Esophagus (tissue), 2 donors: ENCODE data around the gene BEAN1. TPM values are rescaled to one million over a fixed set of nuclear protein-coding genes. Genes with fewer than 3 reads are reported as not detected.
A peak's percentile ranks its signal among the peaks of the same experiment; 100 is the strongest.

ENCODE experiments used
- H3K27ac ChIP-seq, 2 donors: one replicate each; pipeline ENCODE4 v1.5.1; 2013; ENCODE audit warnings: low read depth in 2 of 2, mild to moderate bottlenecking in 2 of 2, inconsistent platforms in 1 of 2, low read length in 1 of 2, moderate library complexity in 1 of 2
- H3K27me3 ChIP-seq, 2 donors: one replicate each; pipeline ENCODE4 v1.6.1; 2013; ENCODE audit warnings: low read length in 2 of 2, control low read depth in 1 of 2, mild to moderate bottlenecking in 1 of 2; ENCODE audit not compliant: insufficient read depth in 2 of 2, control insufficient read depth in 1 of 2
- H3K36me3 ChIP-seq, 2 donors: one replicate each; pipeline ENCODE4 v1.6.1; 2013; ENCODE audit warnings: low read length in 1 of 2; ENCODE audit not compliant: control insufficient read depth in 2 of 2, insufficient read depth in 2 of 2
- H3K4me1 ChIP-seq, 2 donors: one replicate each; pipeline ENCODE4 v1.6.1; 2013; ENCODE audit warnings: low read length in 1 of 2; ENCODE audit not compliant: control insufficient read depth in 2 of 2, insufficient read depth in 2 of 2
- H3K4me3 ChIP-seq, 2 donors: one replicate each; pipeline ENCODE4 v1.5.1; 2013; ENCODE audit warnings: low read length in 2 of 2, mild to moderate bottlenecking in 2 of 2, low read depth in 1 of 2, moderate library complexity in 1 of 2
- H3K9me3 ChIP-seq, 2 donors: one replicate each; pipeline ENCODE4 v1.6.1; 2013; ENCODE audit warnings: mild to moderate bottlenecking in 2 of 2, low read depth in 1 of 2, low read length in 1 of 2, moderate library complexity in 1 of 2; ENCODE audit not compliant: control insufficient read depth in 2 of 2, insufficient read depth in 1 of 2
- WGBS, 2 donors: extraction: QIAGEN DNeasy Blood & Tissue Kit; methylation state at CpG; one replicate each; pipeline ENCODE4 v1.1.7; 2013; 5-methylcytosine and 5-hydroxymethylcytosine counted together
- polyA plus RNA-seq, 2 donors: library from polyadenylated mRNA; stranded (reverse); fragments of 200-250 nt; gene quantifications; one replicate each; pipeline ENCODE4 v1.2.3, GENCODE V29; 2013
- donor health status: healthy with polysubstance abuse.
- donor health status: Bipolar disorder and iron deficiency.

Gene BEAN1
- polyA plus RNA-seq, 2 donors = 0.40 to 0.73 TPM

- no peaks in the 10 kb centered on the region for H3K9me3 ChIP-seq
- no peaks in the 10 kb centered on the region for H3K36me3 ChIP-seq
- no peaks in the 10 kb centered on the region for H3K27me3 ChIP-seq
- peaks cover 10 to 42% of the 10 kb centered on the region in 2 donors for H3K4me1 ChIP-seq
- peak overlapping the region; percentile 97 to 99 for H3K27ac ChIP-seq
- 62 to 64% methylated on average over 12 of the region's 12 CpGs for WGBS, 2 donors
- H3K4me3 ChIP-seq = no peak overlapping the region
Observed at GRCh38 chr16:66515596-66516508, 88.8 kb downstream of the BEAN1 start.

DNA sequence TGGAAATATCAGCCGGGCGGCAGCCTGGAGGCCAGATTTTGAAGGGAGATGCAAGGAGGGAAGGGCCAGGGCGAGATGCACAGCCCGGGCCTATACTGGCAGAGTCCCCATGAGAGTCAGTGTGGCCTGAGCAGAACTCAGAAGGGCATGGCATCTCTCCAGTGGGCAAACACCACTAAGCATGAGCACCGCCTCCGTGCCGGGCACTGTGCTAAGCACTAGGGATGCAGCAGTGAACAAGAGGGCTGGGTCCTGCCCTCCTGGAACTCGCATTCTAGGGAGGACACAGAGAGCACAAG lies 89.4 kb downstream of the BEAN1 start:
- 18 to 22% methylated on average over 8 of the region's 8 CpGs for WGBS, 2 donors
- H3K27ac ChIP-seq = peak overlapping the region; percentile 97 to 99
- H3K27me3 ChIP-seq = no peaks in the 10 kb centered on the region
- H3K36me3 ChIP-seq = no peaks in the 10 kb centered on the region
- H3K4me1 ChIP-seq = peaks cover 8 to 42% of the 10 kb centered on the region in 2 donors
- no peaks in the 10 kb centered on the region for H3K9me3 ChIP-seq
- no peak overlapping the region for H3K4me3 ChIP-seq

DNA sequence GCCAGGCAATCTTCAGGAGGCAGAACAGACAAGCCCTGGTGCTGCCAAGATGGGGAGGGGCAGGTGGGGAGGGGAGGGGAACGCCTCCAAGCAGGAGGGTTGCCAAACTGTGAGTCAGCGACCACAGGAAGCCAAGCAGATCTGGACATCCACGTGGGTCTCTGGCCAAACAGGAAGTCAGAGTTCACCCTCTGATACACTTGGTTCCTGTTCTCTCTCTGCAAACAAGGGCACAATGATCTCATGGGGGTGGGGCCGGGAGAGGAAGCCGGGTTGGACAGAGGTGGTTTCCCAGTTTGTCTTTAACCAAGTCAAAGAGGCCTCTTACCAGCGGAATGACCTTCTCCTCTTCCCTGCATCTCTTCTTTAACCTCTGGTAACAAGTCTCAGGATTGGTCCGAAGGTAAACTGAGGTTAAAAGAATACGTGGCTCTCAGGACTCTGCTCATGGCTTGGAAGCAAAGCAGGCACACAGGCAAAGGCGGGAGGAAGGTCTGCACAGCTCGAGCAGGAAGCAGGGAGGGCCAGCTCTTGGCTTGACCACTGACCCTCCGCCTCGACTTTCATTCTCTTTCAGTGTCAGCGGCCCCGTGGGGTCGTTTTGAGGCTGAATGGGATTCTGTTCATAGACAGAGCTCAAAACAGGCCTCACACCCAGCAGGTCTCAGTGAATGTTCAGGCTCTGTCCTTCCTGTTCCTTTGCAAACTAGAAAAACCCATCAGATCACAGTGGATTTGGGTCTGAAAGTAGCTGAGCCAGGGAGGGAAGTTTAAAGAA lies 89.9 kb downstream of the BEAN1 start:
- WGBS, 2 donors = 20 to 23% methylated on average over 15 of the region's 15 CpGs
- no peaks in the 10 kb centered on the region for H3K36me3 ChIP-seq
- H3K27me3 ChIP-seq = no peaks in the 10 kb centered on the region
- H3K9me3 ChIP-seq = no peaks in the 10 kb centered on the region
- H3K27ac ChIP-seq = peak overlapping the region; percentile 97 to 99
- H3K4me1 ChIP-seq = peaks cover 10 to 46% of the 10 kb centered on the region in 2 donors
- no peak overlapping the region for H3K4me3 ChIP-seq

GRCh38 chr16:66517586-66518263 lies 90.6 kb downstream of the BEAN1 start:
- Histone ChIP-seq H3K4me1 (peaks cover 10 to 46% of the 10 kb centered on the region in 2 donors), H3K27ac (peak overlapping the region; percentile 97 to 99), H3K9me3 (no peaks in the 10 kb centered on the region), H3K4me3 (no peak overlapping the region), H3K36me3 (no peaks in the 10 kb centered on the region), H3K27me3 (no peaks in the 10 kb centered on the region)
- WGBS, 2 donors = 75 to 77% methylated on average over 8 of the region's 8 CpGs

DNA sequence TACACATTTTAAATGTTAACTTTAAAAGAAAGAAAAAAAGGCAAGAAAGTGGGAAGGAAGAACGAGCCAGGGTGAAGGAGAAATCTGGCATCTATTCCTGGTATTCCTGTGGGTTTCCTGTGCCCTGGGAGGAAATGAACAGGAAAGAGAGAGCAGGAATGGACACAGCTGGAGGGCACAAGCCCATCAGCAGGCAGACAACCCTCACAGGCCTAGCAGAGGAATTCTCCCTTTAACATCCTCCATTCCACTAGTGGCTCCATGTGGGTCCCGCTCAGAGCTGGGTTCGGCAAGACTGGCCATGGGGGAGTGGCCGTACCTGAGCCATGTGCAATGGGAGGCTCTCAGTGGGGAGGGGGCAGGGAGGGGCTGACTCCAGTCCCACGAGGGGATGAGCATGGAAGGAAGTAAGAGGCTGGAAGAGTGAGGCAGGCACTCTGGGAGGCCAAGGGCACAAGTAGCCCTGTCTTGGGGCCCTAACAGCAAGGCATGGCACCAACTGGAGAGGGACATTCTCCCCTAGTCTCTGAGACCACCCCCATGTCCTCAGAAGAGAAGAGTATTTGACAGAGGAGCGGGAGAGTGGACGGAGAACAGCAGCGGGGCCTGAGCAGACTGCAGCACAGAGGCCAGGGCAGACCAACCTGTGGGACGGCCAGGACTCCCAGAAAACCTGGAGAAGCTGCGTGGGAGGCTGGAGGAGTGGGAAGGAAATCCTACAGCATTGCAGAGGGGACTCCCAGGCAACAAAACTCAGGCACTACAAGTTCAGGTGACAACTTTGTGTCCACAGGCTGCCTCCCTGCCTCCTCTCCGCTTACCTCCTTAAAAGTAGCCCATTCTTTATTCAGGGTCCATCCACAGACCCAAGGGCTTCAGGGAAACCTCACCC lies 92.6 kb downstream of the BEAN1 start:
- Histone ChIP-seq H3K9me3 (no peaks in the 10 kb centered on the region), H3K27ac (peak overlapping the region; percentile 32 to 61), H3K36me3 (peaks cover 0 to 1% of the 10 kb centered on the region in 2 donors), H3K4me1 (peaks cover 10 to 46% of the 10 kb centered on the region in 2 donors), H3K27me3 (no peaks in the 10 kb centered on the region), H3K4me3 (no peak overlapping the region)
- 90 to 94% methylated on average over 11 of the region's 11 CpGs for WGBS, 2 donors

DNA sequence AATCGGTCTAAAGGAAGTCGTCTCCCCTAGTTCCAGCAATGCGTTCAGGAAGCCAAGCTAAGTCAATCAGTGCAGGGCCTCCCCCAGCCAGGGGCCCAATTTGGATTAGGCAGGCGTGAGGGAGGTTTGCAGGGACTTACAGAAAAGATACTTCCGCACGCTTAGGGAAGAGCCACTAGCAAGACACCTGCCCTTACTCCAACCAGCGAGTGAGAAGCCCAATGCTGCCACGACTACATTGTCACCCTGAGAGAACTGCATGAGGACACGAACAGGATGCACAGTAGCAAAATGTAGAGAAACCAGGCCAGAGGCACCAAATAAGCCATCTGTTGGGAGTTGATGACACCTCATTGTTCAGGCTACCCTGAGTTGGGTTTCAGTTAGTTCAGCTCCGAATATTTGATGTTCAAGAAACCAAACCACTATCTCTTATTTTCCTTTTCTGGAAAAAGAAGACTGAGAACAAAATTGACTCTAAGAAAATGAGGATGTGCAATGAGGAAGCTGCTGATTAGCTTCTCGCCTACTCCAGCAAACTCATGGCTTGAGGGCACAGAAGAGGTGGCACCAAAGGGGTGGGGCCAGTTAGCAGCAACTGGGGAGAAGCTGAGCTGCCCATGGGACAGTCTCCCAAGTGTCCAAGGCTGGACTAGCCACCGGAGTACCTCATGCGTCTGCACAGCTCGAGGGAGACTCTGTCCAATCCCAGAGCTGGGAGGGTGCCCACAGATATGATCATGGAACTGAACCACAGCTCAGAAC lies 93.5 kb downstream of the BEAN1 start:
- H3K36me3 ChIP-seq = peaks cover 3 to 4% of the 10 kb centered on the region in 2 donors
- H3K27ac ChIP-seq = peak overlapping the region; percentile 14 to 82
- no peaks in the 10 kb centered on the region for H3K9me3 ChIP-seq
- H3K4me3 ChIP-seq = no peak overlapping the region
- H3K4me1 ChIP-seq = peaks cover 10 to 41% of the 10 kb centered on the region in 2 donors
- no peaks in the 10 kb centered on the region for H3K27me3 ChIP-seq
- 80 to 84% methylated on average over 14 of the region's 14 CpGs for WGBS, 2 donors

- Histone ChIP-seq H3K27ac (peak overlapping the region; percentile 45 to 82), H3K4me3 (no peak overlapping the region), H3K9me3 (no peaks in the 10 kb centered on the region), H3K4me1 (peaks cover 8 to 36% of the 10 kb centered on the region in 2 donors), H3K36me3 (peaks cover 4 to 8% of the 10 kb centered on the region in 2 donors), H3K27me3 (no peaks in the 10 kb centered on the region)
- WGBS, 2 donors = 88 to 95% methylated on average over 5 of the region's 5 CpGs
Observed at GRCh38 chr16:66521252-66521713, 94.2 kb downstream of the BEAN1 start.

DNA sequence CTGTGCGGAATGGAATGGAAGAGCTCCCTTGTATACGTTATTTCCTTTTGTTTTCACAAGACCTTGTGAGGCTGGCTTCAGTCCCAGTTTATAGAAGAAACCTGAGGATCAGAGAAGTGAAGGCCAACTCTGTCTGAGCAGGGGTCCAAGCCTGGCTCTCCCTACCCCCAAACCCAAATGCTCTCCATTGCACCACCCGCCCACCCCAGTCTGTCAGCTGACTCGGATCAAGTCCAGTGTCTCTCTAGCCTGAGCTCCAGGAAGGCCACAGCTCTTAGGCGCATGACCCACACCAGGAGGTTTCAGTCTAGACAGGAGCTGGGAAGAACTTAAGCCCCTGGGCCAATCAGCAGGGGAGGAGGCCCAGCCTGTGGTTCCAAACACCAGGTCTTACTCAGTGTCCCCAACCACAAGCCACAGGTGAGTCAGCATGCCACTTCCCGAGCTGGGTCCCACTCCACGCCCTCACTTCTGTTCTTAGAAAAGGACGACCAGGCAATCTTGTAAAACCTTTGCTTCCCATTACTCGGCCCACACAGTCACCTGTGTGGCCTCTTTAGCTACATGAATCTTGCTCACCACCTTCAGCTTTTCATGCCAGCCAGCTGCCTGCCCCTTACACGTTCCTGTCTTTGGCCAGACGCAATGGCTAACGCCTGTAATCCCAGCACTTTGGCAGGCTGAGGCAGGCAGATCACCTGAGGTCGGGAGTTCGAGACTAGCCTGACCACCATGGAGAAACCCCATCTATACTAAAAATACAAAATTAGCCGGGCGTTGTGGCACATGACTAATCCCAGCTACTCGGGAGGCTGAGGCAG lies 95.1 kb downstream of the BEAN1 start:
- Histone ChIP-seq H3K4me3 (no peak overlapping the region), H3K4me1 (peaks cover 6 to 30% of the 10 kb centered on the region in 2 donors), H3K9me3 (no peaks in the 10 kb centered on the region), H3K27ac (peak overlapping the region; percentile 45 to 82), H3K27me3 (no peaks in the 10 kb centered on the region), H3K36me3 (peaks cover 4 to 11% of the 10 kb centered on the region in 2 donors)
- 65 to 66% methylated on average over 17 of the region's 17 CpGs for WGBS, 2 donors
